ENCODE data around the gene CDC14B. TPM values are rescaled to one million over a fixed set of nuclear protein-coding genes. Genes with fewer than 3 reads are reported as not detected.
A peak's percentile ranks its signal among the peaks of the same experiment; 100 is the strongest.
"Not testable (repeated sequence)": the region's sequence is repeated elsewhere in the genome, so short reads cannot be mapped to it uniquely, and the experiment has no call there.

Gene CDC14B
- total RNA-seq, 1 experiment from 2014 or later = 16.0 TPM

- DNase-seq (ENCODE audit: extremely low read depth, low read depth) = not testable (repeated sequence)
These were observed 13.9 kb upstream of the CDC14B start for GRCh38 chr9:96633579-96633978.

DNA sequence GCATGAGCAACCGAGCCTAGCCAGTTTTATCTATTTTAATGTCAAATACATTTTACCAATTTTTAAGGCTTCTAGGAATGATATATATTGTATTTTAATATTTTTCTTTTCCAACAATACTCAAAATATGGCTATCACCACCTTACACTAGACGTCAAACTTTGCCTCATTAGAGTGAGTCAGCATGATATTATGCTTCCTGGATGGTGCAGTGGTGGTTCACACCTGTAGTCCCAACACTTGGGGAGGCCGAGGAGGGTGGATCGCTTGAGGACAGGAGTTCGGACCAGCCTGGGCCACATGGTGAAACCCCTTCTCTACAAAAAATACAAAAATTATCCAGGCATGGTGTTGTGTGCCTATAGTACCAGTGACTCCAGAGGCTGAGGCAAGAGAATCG lies 7.3 kb upstream of the CDC14B start:
- no peak for DNase-seq (ENCODE audit: extremely low read depth, low read depth)

- DNase-seq (ENCODE audit: extremely low read depth, low read depth) = no peak
These were observed 2.0 kb upstream of the CDC14B start for GRCh38 chr9:96621618-96622017.

- DNase-seq (ENCODE audit: extremely low read depth, low read depth) = no peak
These were observed 1.2 kb upstream of the CDC14B start for GRCh38 chr9:96620832-96621269.

DNA sequence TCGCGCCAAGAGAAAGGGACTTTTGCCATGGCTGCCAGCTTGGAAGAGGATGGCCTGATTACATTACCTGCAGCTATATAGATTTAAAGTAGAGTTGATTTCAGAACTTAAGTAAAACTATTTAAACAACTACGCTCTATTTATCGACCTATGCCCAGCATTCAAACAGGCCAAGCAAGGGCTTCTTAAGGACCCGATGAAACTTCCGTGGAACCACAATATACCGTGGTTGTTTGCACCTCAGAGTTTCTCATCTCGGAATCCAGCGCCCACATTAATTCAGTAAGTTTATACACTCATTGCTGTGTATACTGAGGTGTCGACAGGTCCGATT lies 505 bp upstream of the CDC14B start:
- DNase-seq (ENCODE audit: extremely low read depth, low read depth) = no peak

- DNase-seq (ENCODE audit: extremely low read depth, low read depth) = no peak
These were observed 548 bp downstream of the CDC14B start for GRCh38 chr9:96619124-96619465.

GRCh38 chr9:96618209-96619123 lies 1.2 kb downstream of the CDC14B start:
- DNase-seq (ENCODE audit: extremely low read depth, low read depth) = peak; percentile 41

DNA sequence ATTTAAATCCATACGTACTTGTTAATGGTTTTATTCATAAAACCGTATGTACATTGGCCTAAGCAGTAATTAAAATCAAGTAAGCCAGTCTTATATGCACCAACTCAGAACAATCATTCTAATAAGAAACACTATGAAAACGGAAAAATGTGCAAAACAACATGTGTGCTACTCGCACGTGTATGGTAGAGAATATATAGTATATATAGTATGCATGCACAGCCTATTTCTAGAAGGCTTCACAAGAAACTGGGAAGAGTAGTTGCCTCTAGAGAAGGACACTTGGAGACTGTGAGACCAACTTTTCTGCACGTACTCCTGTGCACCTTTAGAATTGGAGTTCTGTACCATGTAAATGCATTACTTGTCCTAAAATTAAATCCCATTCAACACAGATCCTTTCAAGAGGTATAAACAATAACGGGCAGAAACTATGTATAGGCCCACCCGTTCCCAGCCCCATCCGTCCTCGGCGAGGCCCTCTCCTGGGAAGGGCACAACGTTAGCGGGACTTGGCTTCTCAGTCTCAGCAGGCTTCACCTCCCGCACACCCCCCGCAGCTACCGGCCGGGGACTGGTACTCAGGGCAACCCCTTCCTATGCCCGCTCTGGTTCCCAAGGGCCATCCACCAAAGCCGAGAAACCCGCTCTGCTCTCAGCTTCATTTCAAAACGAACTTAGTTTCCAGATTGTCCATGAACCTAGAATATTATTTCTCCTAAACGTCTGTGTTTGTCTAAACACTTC lies 2.0 kb downstream of the CDC14B start:
- DNase-seq (ENCODE audit: extremely low read depth, low read depth) = no peak

GRCh38 chr9:96616817-96617438 lies 2.7 kb downstream of the CDC14B start:
- no peak for DNase-seq (ENCODE audit: extremely low read depth, low read depth)

- DNase-seq (ENCODE audit: extremely low read depth, low read depth) = no peak
These were observed 4.2 kb downstream of the CDC14B start for GRCh38 chr9:96615411-96615810.

DNA sequence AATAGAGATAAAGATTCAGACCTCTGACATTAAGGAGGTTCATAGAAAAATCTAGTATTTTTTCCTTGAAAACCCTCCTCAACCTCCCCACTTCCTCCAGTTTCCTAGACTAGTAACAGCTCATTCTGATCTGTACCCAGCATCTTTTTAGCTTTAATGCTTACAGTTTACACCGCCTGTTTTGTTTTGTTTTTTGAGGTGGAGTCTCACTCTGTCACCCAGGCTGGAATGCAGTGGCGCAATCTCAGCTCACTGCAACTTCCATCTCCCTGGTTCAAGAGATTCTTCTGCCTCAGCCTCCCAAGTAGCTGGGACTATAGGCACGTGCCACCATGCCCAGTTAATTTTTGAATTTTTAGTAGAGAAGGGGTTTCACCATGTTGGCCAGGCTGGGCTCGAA lies 5.0 kb downstream of the CDC14B start:
- not testable (repeated sequence) for DNase-seq (ENCODE audit: extremely low read depth, low read depth)

DNA sequence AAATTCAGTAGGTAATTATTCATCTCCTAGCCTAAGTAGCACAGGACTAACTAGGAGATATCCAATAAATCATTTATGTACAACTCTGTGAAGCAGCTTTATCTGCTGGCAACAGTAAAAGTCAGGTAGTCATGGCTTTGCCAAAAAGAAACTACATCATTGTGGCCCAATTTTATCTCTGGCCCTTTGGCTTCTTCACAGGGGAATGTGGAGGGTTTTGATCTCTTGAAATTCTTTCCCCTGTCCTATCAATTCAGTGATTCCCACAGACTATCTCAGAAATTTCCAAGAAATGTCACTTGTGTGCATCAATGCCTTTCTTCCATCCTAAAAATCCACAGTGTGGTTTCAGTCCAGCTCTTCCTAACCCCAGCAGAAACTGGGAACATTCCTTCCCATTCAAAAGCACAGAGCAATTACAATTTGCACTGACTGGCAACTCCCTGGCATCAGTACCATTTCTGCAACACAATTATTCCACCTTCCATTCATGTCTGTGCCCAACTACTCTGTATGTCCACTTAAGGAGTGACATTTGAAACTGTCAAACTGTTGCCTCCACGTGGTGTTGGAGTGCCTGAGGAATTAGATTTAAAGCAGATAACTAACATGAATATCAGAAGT lies 6.6 kb downstream of the CDC14B start:
- no peak for DNase-seq (ENCODE audit: extremely low read depth, low read depth)

DNA sequence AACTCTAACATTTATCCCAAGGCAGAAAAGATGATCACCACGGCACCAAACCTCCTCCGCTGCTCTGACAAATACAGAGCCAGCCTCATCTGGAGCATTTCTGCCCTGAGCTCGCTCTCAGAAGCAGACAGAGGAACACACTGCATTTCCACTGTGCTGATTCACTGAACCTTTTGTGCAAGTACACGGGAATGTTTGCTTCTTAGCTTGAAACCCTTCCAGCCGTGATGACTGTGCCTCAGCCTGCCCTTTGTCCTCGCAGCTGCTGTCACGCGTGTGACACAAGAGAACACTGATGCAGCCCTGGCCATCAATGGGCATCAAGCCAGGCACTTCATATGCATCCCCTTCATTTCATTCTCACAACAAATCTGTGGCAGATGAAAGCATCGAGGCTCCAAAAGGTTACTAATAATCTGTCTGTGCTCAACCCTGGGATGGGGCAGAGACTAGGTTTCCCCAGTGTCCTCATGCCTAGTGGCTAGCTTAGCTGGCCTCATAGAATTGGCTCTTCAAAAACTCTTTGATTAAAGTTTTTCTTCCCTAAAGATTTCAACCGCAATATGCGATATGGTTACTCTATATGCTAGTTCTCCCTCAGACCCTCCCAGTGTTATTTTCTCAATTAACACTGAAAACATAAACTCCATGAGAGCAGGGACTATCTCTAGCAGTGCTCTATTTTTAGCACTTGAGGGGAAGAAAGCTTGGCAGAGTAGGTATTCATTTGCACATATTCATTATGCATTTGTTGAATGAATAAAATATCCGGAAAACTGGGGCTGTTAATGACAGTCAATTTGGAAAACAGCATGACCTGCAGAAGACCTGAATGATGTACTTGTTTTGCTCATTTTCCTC lies 7.3 kb downstream of the CDC14B start:
- peak; percentile 53 for DNase-seq (ENCODE audit: extremely low read depth, low read depth)

DNA sequence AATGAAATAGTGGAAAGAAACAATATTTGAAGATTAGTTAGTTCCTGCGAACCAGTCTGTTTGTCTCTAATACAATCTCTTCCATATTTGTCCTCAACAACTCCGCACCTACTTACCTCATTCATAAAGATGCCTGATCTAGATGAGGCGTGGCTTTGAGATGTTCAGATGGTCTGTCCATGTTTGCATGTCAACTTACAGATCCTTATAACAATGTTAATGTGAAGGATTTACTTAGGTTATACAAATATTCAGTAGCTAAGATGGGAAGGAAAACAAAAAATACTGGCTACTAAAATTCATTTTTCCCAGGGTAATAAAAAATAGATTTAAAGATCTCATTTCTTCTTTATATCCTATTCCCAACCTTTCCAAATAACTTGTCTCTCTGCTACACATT lies 8.3 kb downstream of the CDC14B start:
- DNase-seq (ENCODE audit: extremely low read depth, low read depth) = no peak

GRCh38 chr9:96609732-96610131 lies 9.9 kb downstream of the CDC14B start:
- no peak for DNase-seq (ENCODE audit: extremely low read depth, low read depth)

GRCh38 chr9:96607971-96608370 lies 11.7 kb downstream of the CDC14B start:
- no peak for DNase-seq (ENCODE audit: extremely low read depth, low read depth)

GRCh38 chr9:96605328-96605727 lies 14.3 kb downstream of the CDC14B start:
- no peak for DNase-seq (ENCODE audit: extremely low read depth, low read depth)

DNA sequence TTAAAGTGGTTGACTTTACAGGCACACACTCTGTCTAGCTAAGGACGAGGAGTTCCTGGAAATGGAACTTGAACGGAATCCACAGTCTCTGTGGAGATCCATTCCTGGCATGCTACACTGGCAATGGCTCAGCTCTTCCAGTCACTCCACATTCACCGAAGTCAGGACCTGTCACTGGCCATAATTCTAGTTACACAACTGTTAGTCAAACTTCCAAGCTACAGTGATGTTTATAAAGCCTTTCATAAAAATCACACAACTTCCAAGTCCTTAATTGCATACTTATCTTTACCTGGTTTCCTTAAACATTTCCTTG lies 15.7 kb downstream of the CDC14B start:
- DNase-seq (ENCODE audit: extremely low read depth, low read depth) = no peak

DNA sequence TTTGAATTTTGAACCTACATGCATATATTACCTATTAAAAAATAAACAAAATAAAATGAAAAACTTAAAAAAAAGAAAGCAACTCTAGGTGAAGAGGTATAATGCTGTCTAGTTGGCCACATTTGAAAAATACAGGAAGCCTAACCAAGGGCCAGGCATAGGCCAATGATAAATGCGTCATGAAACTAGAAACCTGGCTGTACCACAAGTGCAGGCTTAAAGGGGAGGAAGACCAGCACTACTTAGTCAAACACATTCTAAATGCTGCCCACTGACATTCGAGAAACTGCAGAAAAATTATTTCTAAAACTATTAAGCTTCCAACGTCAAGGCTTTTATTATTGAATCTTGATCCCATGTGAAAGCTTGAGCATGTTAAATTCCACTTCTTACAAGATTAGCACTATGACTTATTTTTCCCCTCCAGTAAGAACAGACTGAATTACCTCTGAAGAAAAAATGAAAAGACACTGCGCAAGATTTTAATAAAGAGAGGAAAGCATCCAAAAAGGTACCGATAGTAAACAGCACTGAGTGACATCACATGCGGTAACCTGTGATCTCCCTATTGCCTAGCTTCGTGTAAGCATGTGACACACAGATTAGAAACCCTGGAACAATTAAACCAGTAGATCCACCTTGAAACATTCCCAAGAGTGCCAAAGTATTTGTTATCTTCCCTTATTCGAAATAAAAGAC lies 16.2 kb downstream of the CDC14B start:
- no peak for DNase-seq (ENCODE audit: extremely low read depth, low read depth)

DNA sequence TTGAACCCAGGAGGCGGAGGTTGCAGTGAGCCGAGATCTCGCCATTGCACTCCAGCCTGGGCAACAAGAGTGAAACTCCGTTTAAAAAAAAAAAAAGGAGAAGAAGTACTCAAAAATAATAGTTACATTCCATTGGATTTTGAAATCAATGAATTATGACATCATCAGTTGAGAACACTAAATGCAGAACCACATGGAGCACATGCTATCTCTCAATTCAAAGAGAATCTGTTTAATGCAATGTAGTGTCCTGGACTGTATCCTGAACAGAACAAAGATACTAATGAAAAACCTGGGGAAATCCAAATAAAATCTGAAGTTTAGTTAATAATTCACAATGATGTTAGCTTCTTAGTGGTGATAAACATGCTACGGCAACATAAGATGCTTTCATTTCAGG lies 20.3 kb downstream of the CDC14B start:
- no peak for DNase-seq (ENCODE audit: extremely low read depth, low read depth)
